HG03095 (cell line): Measurements from ENCODE around the gene KIFC3.
"Not testable (repeated sequence)": the region's sequence is repeated elsewhere in the genome, so short reads cannot be mapped to it uniquely, and the experiment has no call there.

ENCODE experiments used
- ATAC-seq: cut with Tn5 transposase; IDR thresholded peaks from one replicate; pipeline ENCODE4 v1.9.1; 2021; ENCODE audit warnings: moderate library complexity; ENCODE audit not compliant: unreplicated experiment

The KIFC3 gene

DNA sequence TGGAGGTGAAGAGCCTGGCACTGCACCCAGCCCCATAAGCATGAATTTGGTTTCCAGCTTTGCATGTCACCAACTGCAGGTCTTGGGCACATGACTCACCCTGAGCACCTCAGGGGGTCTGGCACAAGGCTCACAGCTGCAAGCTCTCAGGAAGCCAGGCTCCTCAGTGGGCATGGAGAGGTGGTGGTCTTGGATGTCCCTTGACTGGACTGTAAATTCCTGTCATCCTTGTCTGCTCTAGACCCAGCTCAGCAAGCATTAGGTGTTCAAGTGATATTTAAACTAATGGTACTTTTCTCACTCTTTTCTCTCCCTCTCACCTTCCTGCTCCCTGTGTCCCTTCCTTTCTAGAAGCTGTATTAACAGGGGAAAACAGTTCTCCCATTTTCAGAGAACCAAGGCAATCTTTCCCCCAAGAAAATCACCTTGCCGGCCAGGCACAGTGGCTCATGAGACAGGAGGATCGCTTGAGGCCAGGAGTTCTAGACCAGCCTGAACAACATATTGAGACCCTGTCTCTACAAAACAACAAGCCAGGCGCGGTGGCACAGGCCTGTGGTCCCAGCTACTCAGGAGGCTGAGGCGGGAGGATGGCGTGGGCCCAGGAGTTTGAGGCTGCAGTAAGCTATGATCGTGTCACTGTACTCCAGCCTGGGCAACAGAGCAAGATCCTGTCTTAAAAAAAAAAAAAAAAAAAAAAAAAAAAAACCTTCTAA, 5.1 kb upstream of the KIFC3 start:
- no peak for ATAC-seq

DNA sequence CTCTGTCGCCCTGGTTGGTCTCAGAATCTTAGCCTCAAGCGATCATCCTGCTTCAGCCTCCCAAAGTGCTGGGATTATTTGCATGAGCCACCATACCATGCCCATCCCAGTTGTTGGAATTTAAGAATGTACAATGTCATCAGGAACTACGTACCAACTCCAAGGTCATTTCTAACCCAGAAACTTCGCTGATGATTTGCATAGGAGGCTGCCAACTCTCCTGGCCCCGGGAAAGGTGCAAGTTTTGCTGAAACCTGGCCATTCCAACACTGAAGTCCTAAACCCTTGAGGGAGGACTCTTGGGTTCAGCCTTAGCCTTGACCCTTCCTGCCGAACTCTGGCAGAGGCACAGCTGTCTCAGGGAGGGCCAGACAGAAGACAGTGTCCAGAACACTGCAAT, 2.9 kb upstream of the KIFC3 start:
- no peak for ATAC-seq

DNA sequence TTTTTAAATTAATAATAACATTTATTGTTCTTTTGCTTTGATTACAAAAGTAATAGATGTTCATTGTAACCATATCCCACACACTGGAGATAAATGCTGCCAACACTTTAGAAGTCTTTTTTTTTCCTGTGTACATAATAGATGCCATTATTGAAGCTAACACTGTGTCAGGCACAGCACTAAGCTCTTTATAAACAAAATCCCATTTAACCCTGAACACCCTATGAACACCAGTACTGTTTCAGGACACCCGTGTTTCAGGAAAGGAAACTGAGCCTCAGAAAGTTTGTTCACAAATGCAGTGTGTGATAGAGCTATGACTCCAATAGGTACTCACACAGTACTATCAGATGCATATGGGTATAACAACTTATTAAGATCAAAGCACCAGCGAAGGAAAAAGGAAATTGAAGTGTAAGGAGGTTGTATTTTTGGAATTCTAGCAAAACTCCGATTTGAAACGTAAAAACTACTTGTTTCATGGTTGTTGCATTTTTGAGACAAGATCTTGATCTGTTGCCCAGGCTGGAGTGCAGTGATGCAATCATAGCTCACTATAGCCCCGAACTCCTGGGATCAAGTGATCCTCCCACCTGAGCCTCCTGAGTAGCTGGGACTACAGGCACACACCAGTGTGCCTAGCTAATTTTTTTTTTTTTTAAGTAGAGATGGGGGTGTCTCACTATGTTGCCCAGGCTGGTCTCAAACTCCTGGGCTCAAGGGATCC, 2.0 kb upstream of the KIFC3 start:
- ATAC-seq, result no peak

DNA sequence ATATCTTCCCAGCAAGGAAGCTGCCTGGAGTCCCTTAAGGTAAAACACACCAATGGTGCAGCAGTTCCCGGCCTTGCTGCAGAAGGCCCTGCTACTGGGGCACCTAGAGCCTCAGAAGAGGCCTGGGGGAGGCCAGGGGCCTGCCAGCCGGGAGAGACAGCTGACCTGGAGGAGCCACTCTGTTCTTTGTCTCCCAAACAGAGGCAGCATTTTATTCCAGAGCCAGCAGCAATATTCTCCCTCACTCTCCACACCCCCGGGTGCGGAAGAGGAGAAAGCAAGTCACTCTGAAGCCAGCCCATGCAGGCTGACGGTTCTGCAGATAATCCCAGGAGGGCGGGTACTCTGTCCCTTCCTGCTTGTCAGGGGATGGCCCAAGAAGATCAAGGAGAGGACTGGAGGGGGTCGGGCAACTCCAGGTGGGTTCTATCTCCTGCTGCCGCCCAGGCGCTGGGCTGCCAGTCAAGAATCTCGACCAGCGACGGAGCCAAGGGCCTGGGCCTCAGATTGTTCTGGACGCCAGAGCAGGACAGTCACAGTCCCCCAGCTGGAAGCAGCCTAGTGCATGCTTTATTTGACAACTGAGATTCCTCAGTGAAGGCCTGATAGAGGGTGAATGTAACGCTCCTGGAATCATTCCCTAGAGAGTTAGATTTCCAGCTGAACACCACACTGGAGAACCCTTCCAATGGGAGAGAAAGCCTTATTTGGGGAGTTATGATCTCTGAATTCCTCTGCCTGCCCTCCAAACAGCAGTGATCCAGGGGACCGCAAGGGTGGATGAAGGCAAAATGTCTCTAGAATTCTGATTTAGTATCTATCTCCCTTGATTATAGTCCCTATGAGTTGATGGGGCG, 1.1 kb upstream of the KIFC3 start:
- no peak for ATAC-seq

DNA sequence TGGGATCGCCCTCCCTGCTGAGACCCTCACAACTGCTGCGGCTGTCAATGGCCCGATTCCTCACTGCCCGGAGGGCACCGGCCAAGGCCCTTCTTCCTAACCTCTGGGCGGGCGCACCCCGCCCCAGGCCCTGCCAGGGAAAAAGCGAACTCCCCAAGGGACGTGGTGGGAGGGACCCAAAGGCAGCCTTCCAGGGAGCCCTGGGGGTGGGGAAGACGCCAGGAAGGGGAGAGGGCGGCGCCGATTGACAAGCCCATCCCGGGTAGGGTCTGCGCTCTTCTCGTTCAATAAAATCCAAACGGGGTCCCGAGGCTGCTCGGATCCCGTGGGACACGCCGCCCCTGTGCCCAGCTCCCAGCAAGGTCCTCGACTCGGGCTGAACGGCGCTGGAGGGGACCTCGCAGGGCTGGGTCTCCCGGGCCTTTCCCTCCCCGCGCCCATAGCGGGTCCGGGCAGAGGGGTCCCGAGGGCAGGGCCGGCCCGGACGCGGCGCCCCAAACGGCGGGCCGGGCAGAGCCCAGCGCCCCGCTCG, 416 bp downstream of the KIFC3 start:
- ATAC-seq, result no peak

DNA sequence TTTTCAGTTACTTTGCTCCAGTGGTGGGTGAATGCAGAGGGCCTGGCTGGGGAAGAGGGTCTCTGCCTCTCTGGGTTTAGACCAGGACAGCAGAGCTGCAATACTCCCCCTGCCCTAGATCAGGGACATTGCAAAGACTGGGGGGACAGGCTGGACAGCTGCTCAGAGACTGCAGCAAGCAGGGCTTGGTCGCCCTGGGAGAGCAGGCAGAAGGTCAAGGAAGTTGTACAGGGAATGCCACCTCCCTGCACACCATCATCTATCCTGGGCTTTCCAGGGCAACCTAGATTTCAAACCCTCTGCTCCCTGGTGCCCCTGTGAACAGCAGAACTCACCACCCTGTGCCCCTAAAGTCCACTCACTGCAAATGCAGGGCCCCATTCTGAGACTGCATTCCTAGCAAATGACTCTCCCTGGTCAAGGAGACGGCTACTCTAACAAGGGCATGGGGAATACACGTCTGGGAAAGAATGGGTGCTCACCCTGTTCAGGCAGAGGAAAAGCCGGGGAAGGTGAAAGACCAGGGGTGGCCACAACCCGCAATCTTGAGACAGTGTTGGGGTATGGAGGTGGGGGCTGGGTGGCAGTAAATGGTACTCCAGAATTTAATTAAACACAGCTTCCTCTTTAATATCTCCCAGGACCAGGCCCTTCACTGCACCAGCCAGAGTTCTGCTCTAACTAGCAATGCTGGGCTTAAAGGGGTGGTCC, 1.0 kb downstream of the KIFC3 start:
- no peak for ATAC-seq

DNA sequence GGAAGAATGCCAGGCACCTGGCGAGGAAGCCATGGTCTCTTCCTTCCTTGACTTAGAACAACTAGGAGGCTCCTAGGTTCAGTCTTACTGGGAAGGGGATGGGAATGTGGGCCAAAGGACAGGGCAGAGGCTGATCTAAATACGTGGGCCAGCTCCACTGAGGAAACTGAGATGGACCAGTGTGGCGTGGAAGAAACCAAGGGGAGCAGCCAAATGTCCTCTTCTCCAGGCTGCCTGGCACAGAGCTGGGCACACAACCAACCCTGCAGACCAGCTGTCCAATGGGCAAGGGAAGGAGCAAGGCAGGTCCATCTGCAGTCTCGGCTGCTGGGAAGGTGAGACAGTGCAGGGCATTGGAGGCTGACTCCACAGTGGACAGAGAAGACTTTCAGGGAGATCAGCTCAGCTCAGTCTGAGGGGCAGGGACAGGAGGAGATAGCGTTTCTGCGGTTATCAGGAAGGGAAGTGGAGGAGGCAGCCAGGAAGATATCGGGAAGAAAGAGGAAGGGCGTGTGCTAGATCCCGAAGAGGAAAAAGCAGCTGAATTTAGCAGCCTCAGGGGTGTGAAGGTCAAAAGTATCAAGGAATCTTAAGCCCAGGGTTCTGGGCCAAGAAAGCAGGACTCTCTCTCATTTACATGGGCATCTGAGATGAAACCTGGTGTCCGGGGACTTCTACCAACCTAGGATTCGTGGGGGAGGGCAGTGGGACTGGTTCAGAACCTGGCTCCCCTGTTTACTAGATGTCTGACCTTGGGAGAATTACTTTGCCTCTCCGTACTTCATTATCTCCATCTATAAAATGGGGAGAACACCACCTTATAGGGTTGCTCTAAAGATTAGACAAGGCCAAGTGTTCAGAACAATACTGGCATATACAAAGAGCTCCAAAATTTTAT, 1.8 kb downstream of the KIFC3 start:
- no peak for ATAC-seq

DNA sequence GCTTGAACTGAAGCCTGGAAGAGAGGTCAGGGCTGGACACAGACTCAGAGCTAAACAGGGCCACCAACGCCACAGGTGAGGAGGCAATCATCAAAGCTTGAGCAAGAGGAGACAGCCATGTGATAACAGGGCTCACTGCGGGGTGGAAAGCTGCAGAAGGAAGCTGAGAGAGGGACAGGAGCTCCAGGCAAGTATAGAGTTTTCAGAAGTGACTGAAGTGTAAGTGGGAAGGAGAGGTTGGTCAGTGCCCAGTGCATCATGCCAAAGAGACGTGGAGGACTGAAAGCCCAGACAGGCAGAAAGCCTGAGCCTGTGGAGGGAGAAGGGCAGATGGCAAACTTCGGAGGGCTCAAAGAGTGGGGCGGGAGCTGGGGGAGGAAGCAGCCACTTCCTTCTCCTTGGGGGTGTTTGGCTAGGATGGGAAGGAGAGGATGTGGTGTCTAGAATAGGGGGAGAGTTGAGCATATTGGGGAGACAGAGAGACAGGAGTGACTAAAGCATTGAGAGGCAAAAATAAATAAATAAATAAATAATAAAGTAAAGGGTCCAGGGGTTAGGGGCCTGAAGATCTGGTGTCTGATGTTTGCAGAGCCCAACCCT, 2.6 kb downstream of the KIFC3 start:
- ATAC-seq, result no peak

DNA sequence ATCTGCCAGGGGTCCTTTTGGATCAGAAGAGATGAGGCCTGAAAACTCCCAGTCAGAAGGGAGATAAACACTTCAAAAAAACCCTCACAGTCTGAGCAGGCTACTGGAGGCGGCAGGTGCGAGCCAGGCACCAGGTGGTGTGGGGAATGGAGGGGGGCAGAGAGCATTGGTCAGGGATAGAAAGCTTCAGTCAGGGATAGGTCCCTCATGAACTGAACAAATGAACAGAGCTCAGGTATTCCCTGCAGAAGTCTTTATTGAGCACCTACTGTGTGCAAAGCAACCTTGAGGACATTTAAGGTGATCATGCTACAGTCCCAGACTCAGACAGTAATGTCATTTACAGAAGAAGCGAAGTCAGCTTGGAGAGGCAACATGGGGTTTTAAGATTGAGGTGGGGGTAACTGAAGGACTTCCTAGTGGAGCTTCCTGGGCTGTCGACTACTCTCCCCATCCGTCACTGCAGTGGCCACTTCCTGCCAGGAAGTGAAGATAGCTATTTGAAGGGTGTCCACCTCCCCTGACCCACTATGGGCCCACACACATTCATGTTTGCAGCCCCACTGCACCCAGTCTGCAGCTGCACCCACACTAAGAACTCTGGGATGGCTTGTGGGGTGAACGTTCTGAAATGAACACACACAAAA, 3.2 kb downstream of the KIFC3 start:
- no peak for ATAC-seq

DNA sequence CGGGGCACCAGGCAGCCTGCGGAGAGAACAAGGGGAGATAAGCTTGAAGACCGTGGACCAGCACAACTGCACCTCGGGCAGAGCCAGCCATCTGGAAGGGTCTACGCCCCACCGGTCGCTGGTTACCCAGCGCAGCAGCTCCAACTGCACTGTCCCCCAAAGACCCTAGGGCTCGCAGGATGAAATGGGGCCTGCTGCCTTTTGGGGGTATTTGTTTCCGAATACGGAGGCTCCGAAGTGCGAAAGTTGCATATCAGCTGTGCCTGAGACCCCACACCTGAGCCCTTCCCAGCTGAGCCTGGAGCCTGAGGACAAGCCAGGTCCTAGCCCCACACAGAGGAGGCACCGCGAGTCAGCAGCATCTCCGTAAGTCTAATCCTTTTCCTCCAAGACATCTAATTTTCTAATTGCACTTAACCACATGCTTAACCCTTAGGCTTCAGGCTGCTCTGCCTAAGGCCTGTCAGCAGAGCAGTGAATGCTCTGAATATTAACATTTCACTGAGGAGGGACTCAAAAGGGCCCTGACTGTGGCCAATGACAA, 4.0 kb downstream of the KIFC3 start:
- no peak for ATAC-seq

DNA sequence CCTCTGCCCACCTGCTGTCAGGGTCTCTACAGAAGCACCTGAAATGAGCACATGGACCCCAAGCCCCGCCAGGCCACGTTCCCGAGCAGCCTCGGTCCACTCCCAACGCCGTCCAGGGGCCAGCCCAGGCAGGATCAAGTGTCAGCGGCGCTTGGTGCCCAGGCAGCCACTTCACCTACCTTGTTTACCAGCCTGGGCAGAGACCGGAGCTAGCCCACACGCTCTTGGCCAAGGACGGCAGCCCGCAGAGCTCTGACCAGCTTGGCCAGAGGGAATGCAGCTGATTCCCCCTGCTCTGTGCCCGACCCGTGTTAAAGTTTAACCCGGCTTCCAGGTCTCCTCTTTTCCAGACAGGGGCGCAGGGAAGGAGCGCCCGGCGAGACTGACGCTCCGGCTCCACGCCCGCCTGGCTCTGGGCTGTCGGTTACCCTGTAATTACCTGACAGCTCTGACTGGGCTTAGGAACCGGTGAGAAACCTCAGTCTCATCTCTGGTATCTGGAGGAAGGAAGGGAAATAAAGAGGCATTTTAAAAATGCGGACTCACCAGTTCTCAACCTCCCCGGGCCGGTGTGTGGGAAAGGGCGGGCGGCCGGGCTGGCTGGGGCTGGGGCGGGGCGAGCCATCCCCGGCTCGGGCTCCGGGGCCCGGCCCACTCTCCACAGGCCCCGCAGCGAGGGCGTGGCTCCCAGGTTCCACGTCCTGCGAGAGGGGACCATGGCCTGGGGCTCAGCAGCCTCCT, 4.6 kb downstream of the KIFC3 start:
- ATAC-seq, result no peak

DNA sequence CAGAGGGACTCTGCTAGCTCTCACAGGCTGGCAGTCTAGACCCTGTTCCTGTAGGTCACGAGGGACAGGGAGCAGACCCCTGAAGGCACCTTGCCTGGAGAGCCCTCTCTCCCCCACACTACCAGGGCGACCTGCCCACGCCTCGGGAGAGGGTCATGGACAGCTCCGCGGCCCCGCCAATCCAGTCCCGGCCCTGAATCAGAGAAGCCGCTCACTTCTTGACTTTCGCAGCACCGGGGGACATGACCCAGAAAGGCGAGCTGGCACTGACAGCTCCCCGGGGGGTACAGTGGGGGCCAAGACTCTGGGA, 5.1 kb downstream of the KIFC3 start:
- no peak for ATAC-seq

DNA sequence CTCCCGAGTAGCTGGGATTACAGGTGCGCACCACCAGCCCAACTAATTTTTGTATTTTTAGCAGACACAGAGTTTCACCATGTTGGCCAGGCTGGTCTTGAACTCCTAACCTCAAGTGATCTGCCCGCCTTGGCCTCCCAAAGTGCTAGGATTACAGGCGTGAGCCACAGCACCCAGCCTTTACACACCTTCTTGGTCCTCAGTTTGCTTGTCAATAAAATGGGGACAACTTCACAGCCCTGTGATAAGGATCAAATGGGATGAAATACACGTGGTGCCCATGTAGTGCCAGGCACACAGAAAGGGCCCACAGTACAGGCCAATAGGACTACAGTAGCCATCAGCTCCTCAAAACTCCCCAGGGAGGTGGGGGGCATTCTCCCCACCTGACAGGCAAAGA, 6.3 kb downstream of the KIFC3 start:
- not testable (repeated sequence) for ATAC-seq

DNA sequence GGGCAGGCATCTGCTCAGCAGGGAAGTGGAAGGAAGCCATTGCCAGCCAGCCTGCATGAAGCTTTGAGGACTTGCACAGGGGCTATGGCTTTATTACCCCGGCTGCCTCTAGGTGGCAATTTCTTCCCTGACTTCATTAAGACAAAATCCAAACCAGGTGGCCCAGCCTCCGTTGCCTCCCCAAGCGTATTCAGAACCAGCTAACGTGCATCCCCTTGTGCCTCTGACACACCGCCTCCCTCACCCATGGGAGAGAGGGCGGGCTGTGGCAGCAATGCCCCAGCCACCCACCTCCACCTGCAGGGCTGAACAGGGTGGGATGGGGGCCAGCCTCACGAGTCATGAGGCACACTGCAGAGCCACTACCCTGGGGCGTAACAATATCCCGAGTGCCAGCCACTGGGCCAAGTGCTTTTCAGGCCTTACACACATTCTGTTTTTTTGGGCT, 6.8 kb downstream of the KIFC3 start:
- no peak for ATAC-seq

DNA sequence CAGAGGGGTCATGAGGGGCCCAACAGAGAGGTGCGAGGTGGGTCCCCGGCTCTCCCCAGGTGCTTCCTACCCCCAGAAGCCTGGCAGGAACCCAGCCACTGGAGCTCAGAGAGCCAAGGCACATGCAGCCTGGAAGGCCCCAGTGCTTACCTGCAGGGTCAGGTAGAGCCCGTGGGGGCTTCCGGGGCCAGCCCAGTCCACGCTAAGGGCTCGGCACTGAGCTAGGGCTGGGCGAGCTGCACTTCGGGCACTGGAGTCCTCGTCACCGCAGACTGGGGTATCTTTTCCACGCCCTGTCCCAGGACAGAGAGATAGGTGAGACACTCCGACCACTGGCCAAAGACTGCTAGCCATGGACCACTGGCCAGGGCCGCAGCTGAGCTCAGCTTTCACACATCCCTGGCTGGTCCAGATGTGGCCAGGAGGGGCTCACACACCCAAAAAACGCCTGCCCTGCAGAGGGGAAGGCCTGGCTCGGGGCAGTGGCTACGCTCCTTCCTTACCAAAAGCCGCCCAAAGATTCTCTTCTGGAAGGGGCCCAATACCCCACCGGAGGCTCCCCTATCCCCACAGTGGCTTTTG, 7.4 kb downstream of the KIFC3 start:
- no peak for ATAC-seq

DNA sequence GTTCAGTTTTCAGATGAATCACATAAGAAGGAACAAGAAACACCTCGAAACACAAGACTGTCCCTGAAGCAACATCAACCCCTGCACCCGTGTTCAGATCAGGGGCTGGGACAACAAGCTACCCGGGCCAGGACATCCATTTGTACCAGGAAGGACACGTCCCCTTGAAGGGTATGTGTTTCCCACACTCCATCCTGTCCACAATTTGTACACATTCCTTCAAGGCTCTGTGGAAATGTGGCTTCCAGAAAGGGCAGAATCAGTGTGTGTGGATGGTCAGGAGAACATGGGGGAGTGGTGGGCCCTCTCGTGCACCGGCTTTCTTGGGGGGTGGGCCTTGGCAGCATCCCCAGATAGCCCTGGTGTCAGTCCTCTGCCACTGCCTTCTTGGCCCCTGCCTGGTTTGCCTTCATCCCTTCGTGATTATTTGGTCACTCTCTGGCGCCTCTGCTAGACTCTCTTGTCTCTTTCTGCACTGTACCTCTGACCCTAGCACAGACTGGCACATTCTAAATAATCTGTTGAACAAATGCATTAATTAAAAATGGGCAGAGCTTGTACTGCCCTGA, 10.3 kb downstream of the KIFC3 start:
- no peak for ATAC-seq

DNA sequence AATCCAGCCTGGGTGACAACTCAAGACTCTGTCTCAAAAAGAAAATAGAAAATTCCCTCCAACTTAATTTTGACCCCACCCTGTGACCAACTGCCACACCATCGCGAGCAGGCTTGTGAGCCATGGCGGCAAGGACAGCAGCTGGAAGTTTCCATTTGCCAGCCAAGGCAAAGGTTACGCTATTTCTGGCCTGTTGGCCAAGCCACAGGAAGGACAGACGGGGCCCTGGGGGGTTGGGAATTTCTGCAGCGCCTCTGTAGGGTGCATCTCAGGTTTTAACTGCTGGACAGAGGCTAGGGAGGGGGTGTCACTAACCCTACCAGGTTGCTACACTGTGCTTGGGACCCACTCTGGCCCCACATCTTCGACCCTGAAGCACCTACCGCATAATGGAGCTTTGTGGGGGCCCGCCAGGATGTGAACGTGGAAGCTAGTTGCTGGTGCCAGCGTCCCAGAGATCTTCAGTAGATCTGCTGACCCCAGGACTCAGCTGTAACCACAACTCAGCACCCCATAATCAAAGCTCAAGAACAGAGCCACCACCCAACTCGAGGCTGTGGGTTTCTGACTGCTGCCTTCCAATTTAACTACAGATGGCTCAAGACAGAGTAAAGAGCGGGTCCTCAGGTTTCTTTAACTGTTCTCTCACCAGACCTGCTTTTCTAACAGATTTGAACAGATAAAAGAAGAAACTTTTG, 10.9 kb downstream of the KIFC3 start:
- no peak for ATAC-seq
